Activated CD8-positive, alpha-beta T cell treated with anti-CD3 and anti-CD28 coated beads, Interleukin-2, amount 10 ng/mL, durations not matched to agents 7 days and 5 days (primary cell): ENCODE data around the gene AXIN1. TPM values are rescaled to one million over a fixed set of nuclear protein-coding genes. Genes with fewer than 3 reads are reported as not detected.

Experiments used
- ATAC-seq: fragments of 150-1000 bp; cut with Tn5 transposase; one replicate; pipeline ENCODE4 v1.10.0; 2021; ENCODE audit warnings: moderate library complexity
- CTCF ChIA-PET: fragments of 350-600 bp; sonication (Branson Sonifier 250); formaldehyde crosslinking; loops from one replicate; lab custom pipeline; 2021; ENCODE audit warnings: antibody characterized with exemption; lab: Charles Lee
- POLR2A ChIA-PET: fragments of 350-600 bp; sonication (Branson Sonifier 250); formaldehyde crosslinking; loops from one replicate; lab custom pipeline; 2021; ENCODE audit warnings: antibody characterized with exemption; lab: Charles Lee
- DNase-seq: peaks from one replicate; pipeline ENCODE4 v3.0.0-alpha.2; 2020
- H3K27ac Mint-ChIP-seq: one replicate; pipeline ENCODE4 v1.8.0; 2021; ENCODE audit warnings: mild to moderate bottlenecking, mixed read lengths
- H3K27me3 Mint-ChIP-seq: one replicate; pipeline ENCODE4 v1.8.0; 2021; ENCODE audit warnings: low read depth, mixed read lengths
- H3K36me3 Mint-ChIP-seq: one replicate; pipeline ENCODE4 v1.8.0; 2021; ENCODE audit warnings: low read depth, mixed read lengths
- H3K4me1 Mint-ChIP-seq: one replicate; pipeline ENCODE4 v1.8.0; 2021; ENCODE audit warnings: low read depth, mixed read lengths
- H3K4me3 Mint-ChIP-seq: one replicate; pipeline ENCODE4 v1.8.0; 2021; ENCODE audit warnings: mild to moderate bottlenecking, mixed read lengths
- H3K9me3 Mint-ChIP-seq: one replicate; pipeline ENCODE4 v1.8.0; 2022; ENCODE audit warnings: mixed read lengths; ENCODE audit not compliant: insufficient read depth
- total RNA-seq, 2 experiments: library from RNA; stranded (reverse); gene quantifications; one replicate each; pipeline ENCODE4 v1.2.3, GENCODE V29; 2021

AXIN1 gene
- total RNA-seq, 2 experiments from 2014 or later = 25.1 to 26.1 TPM

DNA sequence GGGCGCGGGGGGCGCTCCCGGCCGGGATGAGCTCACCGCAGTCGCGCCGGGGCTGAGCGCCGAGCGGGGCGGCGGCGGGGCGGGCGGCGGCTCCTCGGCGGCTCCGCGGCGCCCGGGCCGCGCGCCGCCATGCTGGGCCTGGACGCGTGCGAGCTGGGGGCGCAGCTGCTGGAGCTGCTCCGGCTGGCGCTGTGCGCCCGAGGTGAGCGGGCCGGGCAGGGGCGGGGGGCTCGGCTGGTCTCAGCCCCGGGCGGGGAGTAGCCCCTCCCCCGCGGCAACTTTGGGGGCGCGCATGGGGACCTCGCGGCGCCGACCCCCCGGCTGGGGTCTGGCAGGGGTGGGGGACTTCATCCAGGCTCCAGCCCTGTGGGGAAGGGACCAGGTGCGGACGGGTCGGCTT lies 72.0 kb downstream of the AXIN1 start, which contains the start of gene ARHGDIG:
Gene ARHGDIG, plus strand, starts transcription at position 40 of the 400 bp plus-strand sequence. Its CDS starts 90 bp downstream, at position 130.
- ChIA-PET POLR2A (no interaction called here), CTCF (no interaction called here)
- no peak within 1 kb of the TSS for H3K4me3 Mint-ChIP-seq
- ATAC-seq = no peak
- H3K9me3 Mint-ChIP-seq = no peaks in the 10 kb centered on the region
- H3K27ac Mint-ChIP-seq = no peak within 1 kb of the TSS
- H3K27me3 Mint-ChIP-seq = peaks cover 19% of the 10 kb centered on the region
- no peak for DNase-seq
- peaks cover 9% of the 10 kb centered on the region for H3K4me1 Mint-ChIP-seq
- H3K36me3 Mint-ChIP-seq = no peaks in the 10 kb centered on the region

DNA sequence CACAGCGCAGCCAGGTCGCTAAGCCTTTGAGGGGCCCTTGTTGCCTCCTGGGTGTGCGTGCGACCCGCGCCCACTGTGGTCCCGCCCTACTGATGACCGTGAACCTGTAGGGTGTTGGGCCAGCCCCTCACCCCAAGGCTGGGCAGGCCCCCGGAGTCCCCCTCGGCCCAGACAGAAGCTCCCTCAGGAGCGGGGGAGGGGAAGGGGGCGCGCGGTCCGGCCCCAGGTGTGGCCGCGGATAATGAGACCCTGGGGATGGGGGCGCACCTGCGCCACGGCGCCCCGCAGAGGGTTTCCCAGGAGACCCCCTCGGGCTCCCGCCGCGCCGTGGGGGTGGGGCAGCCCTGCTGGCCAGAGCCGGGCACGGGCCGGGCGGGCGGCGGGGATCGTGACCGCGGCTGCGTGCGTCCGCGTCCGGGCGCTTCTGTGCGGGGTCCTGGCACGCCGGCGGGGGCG lies 72.5 kb downstream of the AXIN1 start:
- ChIA-PET POLR2A (interaction anchor here (1.4 kb wide), 1 partner anchor 45 kb away, joined by 5 read pairs; the partner anchor contains the start of gene FAM234A), CTCF (no interaction called here)
- peaks cover 23% of the 10 kb centered on the region for H3K27me3 Mint-ChIP-seq
- DNase-seq = no peak
- peaks cover 9% of the 10 kb centered on the region for H3K4me1 Mint-ChIP-seq
- no peak for ATAC-seq
- H3K27ac Mint-ChIP-seq = no peak overlapping the region
- no peaks in the 10 kb centered on the region for H3K9me3 Mint-ChIP-seq
- H3K4me3 Mint-ChIP-seq = no peak overlapping the region
- H3K36me3 Mint-ChIP-seq = no peaks in the 10 kb centered on the region

DNA sequence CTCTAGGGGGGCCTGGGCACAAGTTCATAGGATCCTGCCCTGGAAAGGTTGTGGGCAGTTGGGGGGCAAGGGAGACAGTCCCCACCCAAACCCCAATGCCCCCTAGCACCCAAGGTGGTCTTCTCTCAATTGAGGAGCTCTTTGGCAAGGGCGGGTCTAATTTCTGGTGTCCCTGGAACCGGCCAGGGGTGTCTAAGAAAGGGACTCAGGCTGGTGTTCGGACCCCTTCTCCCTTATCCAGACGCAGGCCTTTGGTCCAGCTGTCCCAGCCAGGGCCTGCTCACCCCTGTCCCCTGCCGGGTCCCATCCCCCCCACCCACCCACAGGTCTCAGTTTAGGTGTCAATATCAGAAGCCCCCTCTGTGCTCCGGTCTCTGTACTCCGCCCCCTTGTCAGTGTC lies 73.0 kb downstream of the AXIN1 start:
- Mint-ChIP-seq H3K4me1 (peaks cover 9% of the 10 kb centered on the region), H3K27ac (no peak overlapping the region), H3K36me3 (no peaks in the 10 kb centered on the region), H3K4me3 (no peak overlapping the region), H3K27me3 (peaks cover 26% of the 10 kb centered on the region), H3K9me3 (no peaks in the 10 kb centered on the region)
- no peak for DNase-seq
- no peak for ATAC-seq
- POLR2A ChIA-PET = interaction anchor here (1.4 kb wide), 1 partner anchor 44 kb away, joined by 5 read pairs; the partner anchor contains the start of gene FAM234A
- CTCF ChIA-PET = interaction anchor here (1.3 kb wide), 1 partner anchor 44 kb away, joined by 5 read pairs; the partner anchor contains the start of gene FAM234A

DNA sequence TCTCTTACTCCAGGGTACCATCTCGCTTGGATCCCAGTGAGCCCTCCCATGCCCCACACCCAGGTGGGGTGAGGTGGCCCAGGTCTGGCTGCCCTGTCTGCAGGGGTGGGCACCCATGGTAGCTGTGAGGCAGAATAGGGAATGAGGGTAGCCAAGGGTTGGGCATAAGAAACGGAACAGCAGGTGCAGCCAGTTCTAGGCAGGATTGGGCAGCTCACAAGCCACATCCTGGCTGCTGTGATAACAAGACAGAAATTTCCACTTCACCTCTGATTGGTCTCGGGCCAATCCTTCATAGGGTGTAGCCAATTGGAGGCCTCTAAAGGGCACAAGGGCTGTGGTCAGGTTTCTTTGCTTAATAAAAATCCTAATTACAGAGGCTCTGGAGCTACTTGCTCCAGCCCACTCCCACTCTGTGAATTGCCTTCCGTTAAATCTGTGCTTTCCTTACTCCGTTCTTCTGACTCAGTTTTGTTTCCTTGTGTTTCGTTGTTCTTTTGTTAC lies 73.6 kb downstream of the AXIN1 start:
- H3K4me1 Mint-ChIP-seq = peaks cover 9% of the 10 kb centered on the region
- ChIA-PET CTCF (interaction anchor here (1.3 kb wide), 1 partner anchor 44 kb away, joined by 5 read pairs; the partner anchor contains the start of gene FAM234A), POLR2A (interaction anchor here (1.4 kb wide), 1 partner anchor 44 kb away, joined by 5 read pairs; the partner anchor contains the start of gene FAM234A)
- no peak overlapping the region for H3K27ac Mint-ChIP-seq
- no peaks in the 10 kb centered on the region for H3K9me3 Mint-ChIP-seq
- no peaks in the 10 kb centered on the region for H3K36me3 Mint-ChIP-seq
- peak; percentile 66 for DNase-seq
- no peak overlapping the region for H3K4me3 Mint-ChIP-seq
- peak; percentile 70 for ATAC-seq
- H3K27me3 Mint-ChIP-seq = peaks cover 26% of the 10 kb centered on the region

DNA sequence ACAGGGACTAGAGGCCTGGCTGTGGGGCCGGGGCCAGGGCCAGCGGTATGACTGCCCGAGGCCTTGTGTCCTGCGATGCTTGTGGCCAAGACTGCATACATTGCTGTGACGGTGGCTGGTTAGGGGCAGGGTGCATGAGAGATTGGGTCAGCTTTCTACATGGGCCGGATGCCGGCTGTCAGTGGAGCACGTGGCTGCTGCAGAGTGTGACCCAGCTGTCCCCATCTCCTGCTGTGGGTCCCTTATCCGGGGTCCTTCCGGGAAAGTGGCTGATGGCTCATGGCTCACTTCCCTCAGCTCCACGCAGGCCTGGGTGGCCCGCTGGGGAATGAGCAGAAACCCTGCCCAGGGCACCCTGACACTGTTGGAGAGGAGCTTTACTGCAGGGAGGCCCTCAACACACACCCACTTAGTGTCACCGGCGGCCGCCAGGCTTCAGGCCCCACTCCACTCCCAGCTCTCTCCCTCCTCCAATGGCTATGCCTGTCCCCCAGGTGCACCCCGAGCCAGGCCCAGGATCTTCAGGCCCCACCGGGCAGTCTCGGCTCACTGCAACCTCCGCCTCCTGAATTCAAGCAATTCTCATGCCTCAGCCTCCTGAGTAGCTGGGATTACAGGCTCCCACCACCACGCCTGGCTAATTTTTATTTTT lies 76.0 kb downstream of the AXIN1 start:
- no peak for DNase-seq
- Mint-ChIP-seq H3K4me1 (peaks cover 9% of the 10 kb centered on the region), H3K4me3 (no peak overlapping the region), H3K27ac (no peak overlapping the region), H3K36me3 (no peaks in the 10 kb centered on the region), H3K27me3 (peaks cover 26% of the 10 kb centered on the region), H3K9me3 (no peaks in the 10 kb centered on the region)
- no peak for ATAC-seq
- POLR2A ChIA-PET = no interaction called here
- CTCF ChIA-PET = no interaction called here

DNA sequence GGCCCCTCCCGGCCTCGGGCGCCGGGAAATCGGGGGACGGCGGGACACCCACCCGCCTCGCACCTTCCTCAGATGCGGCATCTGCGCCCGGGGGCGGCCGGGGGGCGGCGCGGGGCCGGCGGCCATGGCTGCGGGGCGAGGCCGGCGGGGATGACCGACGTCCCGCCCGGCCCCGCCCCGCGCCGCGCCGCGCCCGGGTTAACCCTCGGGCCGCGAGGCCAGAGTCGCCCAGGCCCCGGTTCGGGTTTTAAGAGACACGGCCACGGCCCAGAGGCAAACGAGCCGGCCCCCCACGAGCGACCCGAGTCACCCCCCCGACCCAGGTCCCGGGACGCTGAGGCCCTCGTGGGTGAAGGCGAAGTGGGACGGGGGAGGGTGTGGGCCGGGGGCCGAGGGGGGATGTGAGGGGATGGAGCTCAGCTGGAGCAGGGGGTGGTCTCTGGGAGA lies 76.7 kb downstream of the AXIN1 start, which contains the start of gene RGS11:
Gene RGS11, minus strand, starts transcription at position 159 of the 447 bp plus-strand sequence. Its CDS starts 33 bp downstream, at position 126.
- peaks cover 26% of the 10 kb centered on the region for H3K27me3 Mint-ChIP-seq
- H3K4me3 Mint-ChIP-seq = no peak within 1 kb of the TSS
- ATAC-seq (no peak), DNase-seq (no peak)
- POLR2A ChIA-PET = no interaction called here
- H3K27ac Mint-ChIP-seq = no peak within 1 kb of the TSS
- no peaks in the 10 kb centered on the region for H3K36me3 Mint-ChIP-seq
- H3K4me1 Mint-ChIP-seq = peaks cover 9% of the 10 kb centered on the region
- CTCF ChIA-PET = no interaction called here
- H3K9me3 Mint-ChIP-seq = no peaks in the 10 kb centered on the region

DNA sequence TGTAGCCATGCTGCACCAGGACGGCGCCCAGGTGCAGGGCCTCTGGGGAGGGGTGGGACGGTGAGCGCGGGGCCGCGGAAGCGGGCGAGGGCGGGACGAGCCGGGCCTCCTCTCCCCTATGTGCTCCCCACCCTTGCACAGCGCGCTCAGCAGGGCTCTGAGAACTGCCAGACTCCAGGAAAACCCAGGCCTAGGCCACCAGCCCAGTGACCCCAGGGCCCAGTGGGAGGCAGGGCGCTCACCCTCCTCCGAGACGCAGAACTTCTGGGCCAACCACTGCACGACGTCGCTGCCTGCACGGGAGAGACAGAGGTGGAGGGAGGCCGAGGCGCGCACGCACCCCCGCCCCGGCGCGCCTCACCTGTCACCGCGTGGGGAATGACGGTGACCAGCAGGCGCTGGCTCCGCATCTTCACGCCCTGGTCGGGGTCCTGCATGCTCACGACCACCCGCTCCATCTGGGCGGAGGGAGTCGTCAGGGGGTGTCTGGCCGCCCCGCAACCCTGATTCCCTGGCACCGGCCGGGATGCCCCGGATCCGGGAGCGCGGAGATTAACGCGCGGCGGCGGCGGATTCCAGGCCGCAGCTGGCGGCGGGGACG lies 77.4 kb downstream of the AXIN1 start:
- POLR2A ChIA-PET = no interaction called here
- CTCF ChIA-PET = no interaction called here
- Mint-ChIP-seq H3K4me1 (peaks cover 9% of the 10 kb centered on the region), H3K36me3 (no peaks in the 10 kb centered on the region), H3K4me3 (no peak overlapping the region), H3K27me3 (peaks cover 26% of the 10 kb centered on the region), H3K27ac (no peak overlapping the region), H3K9me3 (no peaks in the 10 kb centered on the region)
- ATAC-seq (no peak), DNase-seq (no peak)

DNA sequence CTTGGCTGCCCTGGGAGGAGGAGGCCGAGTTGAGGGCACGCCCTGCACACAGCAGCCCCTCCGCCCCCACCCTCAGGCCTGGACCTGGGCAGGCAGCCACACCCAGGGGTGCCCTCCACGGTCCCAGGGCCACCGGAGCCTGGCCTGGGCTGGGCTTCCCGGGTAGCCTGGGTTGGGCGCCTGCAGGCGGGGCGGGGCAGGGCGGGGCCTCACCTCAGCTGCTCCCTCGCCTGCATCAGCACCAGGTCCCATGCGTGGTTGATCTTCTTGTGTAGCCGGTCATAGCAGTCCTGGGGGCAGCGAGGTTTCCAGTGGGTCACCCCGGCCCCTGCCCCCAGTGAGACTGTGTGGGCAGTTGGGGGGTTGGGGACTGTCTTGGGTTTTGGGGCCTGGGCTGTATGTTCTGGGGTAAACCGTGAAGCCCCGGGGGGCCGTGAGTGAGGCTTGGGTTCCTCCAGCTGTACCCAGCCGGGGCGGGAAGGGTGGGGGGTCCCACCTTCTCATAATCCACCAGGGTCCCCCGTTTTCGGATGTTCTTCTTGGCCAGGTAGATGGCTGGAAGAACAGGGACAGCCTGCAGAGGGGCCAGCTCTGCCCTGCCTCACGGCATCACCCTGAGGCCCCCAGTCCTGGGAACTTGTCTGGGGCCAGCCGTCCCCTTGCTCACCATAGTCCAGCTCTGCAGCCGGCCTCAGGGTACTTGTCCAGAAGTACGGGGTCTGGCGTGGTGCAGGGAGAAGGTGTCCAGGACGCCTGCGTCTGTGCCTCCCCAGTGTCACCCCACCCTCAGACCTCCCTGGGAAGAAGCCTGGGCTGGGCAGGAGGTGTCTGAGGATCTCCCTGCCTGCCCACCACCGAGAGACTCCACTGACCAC lies 78.7 kb downstream of the AXIN1 start:
- no peak overlapping the region for H3K27ac Mint-ChIP-seq
- H3K36me3 Mint-ChIP-seq = no peaks in the 10 kb centered on the region
- DNase-seq (no peak), ATAC-seq (peak; percentile 10)
- no peak overlapping the region for H3K4me3 Mint-ChIP-seq
- no peaks in the 10 kb centered on the region for H3K9me3 Mint-ChIP-seq
- H3K4me1 Mint-ChIP-seq = peaks cover 4% of the 10 kb centered on the region
- peaks cover 22% of the 10 kb centered on the region for H3K27me3 Mint-ChIP-seq
- POLR2A ChIA-PET = no interaction called here
- CTCF ChIA-PET = interaction anchor here (1.1 kb wide), 1 partner anchor 39 kb away, joined by 3 read pairs; the partner anchor contains the start of gene FAM234A

DNA sequence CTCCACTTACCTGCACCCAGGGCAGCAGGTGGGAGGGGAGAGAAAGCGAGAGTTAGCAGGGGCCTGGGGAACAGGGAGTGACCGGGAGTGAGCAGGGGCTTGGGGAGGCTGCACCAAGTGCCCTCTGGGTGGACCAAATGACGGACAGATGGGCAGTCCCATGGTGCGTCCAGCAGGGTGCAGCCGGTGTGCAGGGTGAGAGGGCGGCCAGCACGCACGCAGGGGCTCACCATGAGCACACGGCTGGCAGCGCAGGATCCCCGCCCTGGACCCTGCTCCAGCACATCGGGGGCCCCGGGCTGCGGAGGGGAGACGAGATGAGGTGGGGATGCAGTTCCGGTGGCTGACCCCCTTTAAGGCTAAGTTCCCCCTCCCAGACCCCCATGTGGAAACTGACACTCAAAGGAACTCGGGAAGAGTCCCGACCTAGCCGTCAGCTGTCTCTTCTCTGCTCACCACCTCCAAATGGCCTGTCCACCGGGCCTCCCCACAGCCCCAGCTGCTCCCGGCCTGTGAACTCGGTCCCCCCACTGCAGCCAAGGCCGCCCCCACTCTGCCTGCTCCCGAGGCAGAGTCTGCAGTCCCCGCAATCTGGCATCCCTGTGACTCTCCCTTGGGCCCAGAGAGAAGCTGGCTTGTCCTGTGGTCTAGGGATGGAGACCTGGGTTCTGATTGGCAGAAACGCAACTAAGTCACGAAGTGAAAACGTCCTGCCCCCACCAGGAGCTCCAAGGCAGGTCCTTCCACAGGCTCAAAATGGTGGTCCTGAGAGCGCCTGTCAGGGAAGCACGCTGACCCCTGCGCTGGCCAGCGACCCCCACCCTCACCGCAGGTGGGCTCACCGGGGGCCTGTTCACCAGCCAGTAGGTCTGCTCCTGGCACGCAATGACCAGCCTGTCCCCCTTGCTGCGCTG lies 79.6 kb downstream of the AXIN1 start:
- DNase-seq = no peak
- no peaks in the 10 kb centered on the region for H3K9me3 Mint-ChIP-seq
- ATAC-seq = no peak
- peaks cover 2% of the 10 kb centered on the region for H3K4me1 Mint-ChIP-seq
- no peak overlapping the region for H3K27ac Mint-ChIP-seq
- peaks cover 19% of the 10 kb centered on the region for H3K27me3 Mint-ChIP-seq
- H3K4me3 Mint-ChIP-seq = no peak overlapping the region
- ChIA-PET POLR2A (no interaction called here), CTCF (interaction anchor here (1.1 kb wide), 1 partner anchor 38 kb away, joined by 3 read pairs; the partner anchor contains the start of gene FAM234A)
- H3K36me3 Mint-ChIP-seq = no peaks in the 10 kb centered on the region

DNA sequence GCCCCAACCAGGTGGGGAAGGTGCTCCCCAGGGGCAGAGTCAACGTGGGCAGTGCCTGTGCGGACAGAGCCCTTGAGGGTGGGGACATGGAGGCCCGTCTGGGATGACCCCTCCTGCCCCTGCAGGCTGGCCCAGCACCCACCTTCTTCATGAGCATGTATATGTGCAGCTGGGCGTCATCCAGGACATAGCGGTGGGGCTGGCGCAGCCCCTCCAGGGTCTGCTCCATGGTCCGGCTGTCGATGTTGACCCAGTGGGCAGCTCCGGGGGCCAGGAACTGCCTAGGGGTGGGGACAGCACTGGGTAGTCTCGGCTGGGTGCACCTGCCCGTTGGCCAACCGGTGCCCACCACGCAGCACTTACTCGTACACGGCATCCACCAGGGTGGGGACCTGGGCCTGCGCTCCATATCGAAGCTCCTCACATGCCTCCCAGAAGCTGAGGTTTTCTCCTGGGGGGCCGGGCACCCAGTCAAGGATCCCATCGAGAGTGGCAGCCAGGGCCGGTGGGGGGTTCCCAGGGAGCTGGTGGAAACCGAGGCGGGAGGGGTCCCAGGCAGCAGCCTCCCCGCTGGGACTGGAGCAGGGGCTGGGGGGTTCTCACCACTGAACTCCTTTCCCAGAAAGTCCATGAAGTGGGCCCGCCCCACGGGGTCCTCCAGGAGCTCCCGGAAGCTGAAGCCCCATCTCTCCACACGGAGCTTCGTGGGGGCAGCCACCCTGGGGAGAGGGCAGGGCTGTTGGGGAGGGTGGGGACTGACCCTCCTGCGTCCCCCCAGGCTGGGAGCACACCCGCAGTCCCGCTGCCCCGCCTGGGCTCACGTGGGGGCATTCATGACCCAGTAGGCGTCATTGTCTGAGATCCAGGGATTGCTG lies 81.9 kb downstream of the AXIN1 start:
- Mint-ChIP-seq H3K27me3 (peaks cover 6% of the 10 kb centered on the region), H3K4me3 (no peak overlapping the region), H3K9me3 (no peaks in the 10 kb centered on the region), H3K4me1 (no peaks in the 10 kb centered on the region), H3K27ac (no peak overlapping the region), H3K36me3 (no peaks in the 10 kb centered on the region)
- ATAC-seq = no peak
- ChIA-PET POLR2A (no interaction called here), CTCF (no interaction called here)
- DNase-seq = no peak
